WI38 (cell line): ENCODE data around the gene ASB17.
"Not testable (repeated sequence)": the region's sequence is repeated elsewhere in the genome, so short reads cannot be mapped to it uniquely, and the experiment has no call there.

ENCODE experiments used
- H3K4me3 ChIP-seq: 2 replicates; pipeline ENCODE4 v1.5.1; 2011; ENCODE audit warnings: low read depth, mild to moderate bottlenecking, control low read depth, low read length
- CTCF ChIP-seq: IDR thresholded peaks from 2 replicates; pipeline ENCODE4 v1.5.1; 2012; ENCODE audit warnings: low read depth, mild to moderate bottlenecking, control low read depth, low read length

Gene ASB17

GRCh38 chr1:75954586-75954985 lies 22.4 kb upstream of the ASB17 start:
- no peak overlapping the region for H3K4me3 ChIP-seq
- no peak for TF ChIP-seq CTCF

GRCh38 chr1:75953461-75953860 lies 21.3 kb upstream of the ASB17 start:
- no peak for TF ChIP-seq CTCF
- H3K4me3 ChIP-seq: no peak overlapping the region

GRCh38 chr1:75952016-75952415 lies 19.8 kb upstream of the ASB17 start:
- H3K4me3 ChIP-seq: no peak overlapping the region
- TF ChIP-seq CTCF: no peak

GRCh38 chr1:75950176-75950575 lies 18.0 kb upstream of the ASB17 start:
- no peak for TF ChIP-seq CTCF
- H3K4me3 ChIP-seq: no peak overlapping the region

GRCh38 chr1:75943037-75943436 lies 10.8 kb upstream of the ASB17 start:
- H3K4me3 ChIP-seq: not testable (repeated sequence)

- no peak overlapping the region for H3K4me3 ChIP-seq
- TF ChIP-seq CTCF: no peak
Measured at GRCh38 chr1:75937034-75937433, 4.8 kb upstream of the ASB17 start.

GRCh38 chr1:75922698-75923097 lies 9.5 kb downstream of the ASB17 start:
- H3K4me3 ChIP-seq: no peak overlapping the region

More at GRCh38 chr1:75922698-75923097, 9.5 kb downstream of the ASB17 start:
- TF ChIP-seq CTCF: no peak
